Endothelial cell of umbilical vein (primary cell): ENCODE measurements around the gene TRMT6. TPM values are rescaled to one million over a fixed set of nuclear protein-coding genes. Genes with fewer than 3 reads are reported as not detected.

Experiments used
- BruUV-seq: library from RNA; stranded (reverse); fragments of 400-500 nt; replicated peaks from 2 replicates; lab custom pipeline; 2021; lab: Mats Ljungman, UMichigan
- CTCF ChIA-PET: fragments of 300-600, 350-600 bp; sonication (Branson Sonifier 250); formaldehyde crosslinking; loops from one replicate; lab custom pipeline; 2021; ENCODE audit warnings: antibody characterized with exemption, inconsistent platforms; lab: Charles Lee
- POLR2A ChIA-PET: fragments of 300-600, 350-600 bp; sonication (Branson Sonifier 250); formaldehyde crosslinking; loops from one replicate; lab custom pipeline; 2021; ENCODE audit warnings: antibody characterized with exemption, inconsistent platforms; lab: Charles Lee
- DNase-seq: peaks from one replicate; pipeline ENCODE4 v3.0.0-alpha.2; 2011; ENCODE audit warnings: low read depth, low spot score
- FAIRE-seq: peaks from 2 replicates; lab custom pipeline; 2011; peaks lifted over from hg19 to GRCh38; lab: Jason Lieb, UNC
- H2AFZ ChIP-seq: 2 replicates; pipeline ENCODE4 v1.6.0; 2012; ENCODE audit warnings: low read depth, low read length, control low read depth, inconsistent platforms
- H3K27ac ChIP-seq: 2 replicates; pipeline ENCODE4 v1.5.1; 2011; ENCODE audit warnings: low read depth, mild to moderate bottlenecking, control low read depth, low read length, moderate library complexity; ENCODE audit not compliant: insufficient read depth
- H3K27me3 ChIP-seq, 2 experiments: 2 replicates each; pipeline versions ENCODE4 v1.6.0 to v1.6.1; 2011; ENCODE audit warnings: low read length in 2 of 2, mixed read lengths in 1 of 2; ENCODE audit not compliant: control insufficient read depth in 2 of 2, insufficient read depth in 2 of 2
- H3K36me3 ChIP-seq, 2 experiments: 2 replicates in 1 of 2; 3 replicates in 1 of 2; pipeline ENCODE4 v1.5.1; 2011; ENCODE audit warnings: low read length in 2 of 2, mild to moderate bottlenecking in 1 of 2, moderate library complexity in 1 of 2; ENCODE audit not compliant: control insufficient read depth in 2 of 2, insufficient read depth in 2 of 2; ENCODE audit errors: extremely low read depth in 1 of 2
- H3K4me1 ChIP-seq: 3 replicates; pipeline ENCODE4 v1.5.1; 2011; ENCODE audit warnings: mild to moderate bottlenecking, low read length; ENCODE audit not compliant: control insufficient read depth, insufficient read depth; ENCODE audit errors: extremely low read depth
- H3K4me2 ChIP-seq: 2 replicates; pipeline ENCODE4 v1.6.1; 2011; ENCODE audit warnings: low read length, control low read depth, mixed read lengths; ENCODE audit not compliant: insufficient read depth
- H3K4me3 ChIP-seq, 3 experiments: fragments of 200-600 bp in 1 of 3; sonication (generic), shearing (Covaris generic) in 1 of 3; replicated peaks in 1 of 3; 2 replicates each; pipeline ENCODE4 v1.5.1; 2011 to 2016; ENCODE audit warnings: control low read depth in 3 of 3, low read length in 3 of 3, mild to moderate bottlenecking in 2 of 3, inconsistent platforms in 1 of 3, low read depth in 1 of 3, moderate library complexity in 1 of 3; ENCODE audit not compliant: insufficient read depth in 1 of 3
- H3K79me2 ChIP-seq: 2 replicates; pipeline ENCODE4 v1.6.0; 2012; ENCODE audit warnings: low read length, inconsistent platforms; ENCODE audit not compliant: control insufficient read depth, insufficient read depth
- H3K9ac ChIP-seq: replicated peaks from 2 replicates; pipeline ENCODE3; 2011; ENCODE audit warnings: low read length, control low read depth; ENCODE audit not compliant: insufficient read depth; ENCODE audit errors: extremely low read depth
- H3K9me1 ChIP-seq: replicated peaks from 3 replicates; pipeline ENCODE4 v1.6.0; 2011; ENCODE audit warnings: mild to moderate bottlenecking, low read length; ENCODE audit not compliant: control insufficient read depth, insufficient read depth; ENCODE audit errors: extremely low read depth
- H3K9me3 ChIP-seq: replicated peaks from 2 replicates; pipeline ENCODE4 v1.5.1; 2012; ENCODE audit warnings: low read length, inconsistent platforms; ENCODE audit not compliant: control insufficient read depth, insufficient read depth
- H4K20me1 ChIP-seq: replicated peaks from 2 replicates; pipeline ENCODE3; 2011; ENCODE audit warnings: mild to moderate bottlenecking, low read length; ENCODE audit not compliant: control insufficient read depth, insufficient read depth; ENCODE audit errors: extremely low read depth
- CTCF ChIP-seq, 2 donors: IDR thresholded peaks; 1 replicate in 1 of 2; 2 replicates in 1 of 2; pipeline ENCODE4 v1.5.1; 2011; ENCODE audit warnings: low read length in 2 of 2, mild to moderate bottlenecking in 2 of 2, moderate library complexity in 2 of 2, control low read depth in 1 of 2, inconsistent platforms in 1 of 2, low read depth in 1 of 2; ENCODE audit not compliant: insufficient read depth in 1 of 2; ENCODE audit errors: extremely low read depth in 1 of 2
- EZH2 ChIP-seq: IDR thresholded peaks from 2 replicates; pipeline ENCODE4 v1.6.1; 2012; ENCODE audit warnings: borderline replicate concordance, low read depth, mild to moderate bottlenecking, moderate library complexity, low read length, inconsistent platforms; ENCODE audit not compliant: severe bottlenecking
- FOS ChIP-seq: IDR thresholded peaks from 2 replicates; pipeline ENCODE4 v1.6.1; 2011; ENCODE audit warnings: mild to moderate bottlenecking, low read length, moderate library complexity, borderline replicate concordance; ENCODE audit not compliant: insufficient read depth
- GATA2 ChIP-seq: IDR thresholded peaks from 2 replicates; pipeline ENCODE4 v1.7.0; 2011; ENCODE audit warnings: low read depth, mild to moderate bottlenecking, moderate library complexity, mixed read lengths, low read length; ENCODE audit not compliant: insufficient read length, insufficient read depth
- JUN ChIP-seq: IDR thresholded peaks from 2 replicates; pipeline ENCODE4 v1.6.1; 2011; ENCODE audit warnings: borderline replicate concordance, low read depth; ENCODE audit not compliant: insufficient read length, insufficient read depth
- MAX ChIP-seq: IDR thresholded peaks from 2 replicates; pipeline ENCODE4 v1.6.1; 2011; ENCODE audit not compliant: insufficient read depth, insufficient read length
- MYC ChIP-seq: IDR thresholded peaks from one replicate; pipeline ENCODE4 v1.6.1; 2011; ENCODE audit warnings: mild to moderate bottlenecking, low read depth, low read length
- POLR2A ChIP-seq: IDR thresholded peaks from 2 replicates; pipeline ENCODE4 v1.6.1; 2012; ENCODE audit warnings: low read depth, mild to moderate bottlenecking, control low read depth, low read length
- POLR2AphosphoS5 ChIP-seq: IDR thresholded peaks from 2 replicates; pipeline ENCODE4 v1.6.1; 2012; ENCODE audit warnings: low read depth, mild to moderate bottlenecking, control low read depth, low read length, moderate library complexity; ENCODE audit not compliant: insufficient read depth
- dilution Hi-C: fragments of 300-500 bp; cut with MboI; formaldehyde crosslinking; loops from one replicate; pipeline ENCODE4 v1.15.0; 2019; ENCODE audit warnings: low sequenced_read_pairs; ENCODE audit not compliant: extremely low pct_ligation_motif_present
- intact Hi-C: fragments of 100-400 bp; cut with micrococcal nuclease; formaldehyde crosslinking; loops from one replicate; pipeline ENCODE4 v1.10.0; 2022
- polyA plus RNA-seq, 4 experiments: library from polyadenylated mRNA; depleted of rRNA in 3 of 4; stranded (reverse) in 3 of 4; unstranded in 1 of 4; fragments of >200 nt; gene quantifications; 2 replicates each; pipeline versions ENCODE4 v1.2.1 to v1.2.3, GENCODE V29; 2011 to 2012; ENCODE audit warnings: missing spikeins in 1 of 4
- total RNA-seq: library from RNA; stranded (reverse); gene quantifications from 2 replicates; pipeline ENCODE4 v1.2.3, GENCODE V29; 2021

Gene TRMT6
- total and polyA plus RNA-seq, 2 donors (not counting 3 experiments of a cell fraction or from before 2014, with no cell fraction given), result 4.1 to 12.0 TPM

GRCh38 chr20:5936238-5936637, 14.1 kb downstream of the TRMT6 start:
- no peaks in the 10 kb centered on the region for H4K20me1 ChIP-seq
- H3K79me2 ChIP-seq, result no peaks in the 10 kb centered on the region
- peaks cover 4 to 13% of the 10 kb centered on the region in 2 experiments for H3K36me3 ChIP-seq
- dilution Hi-C loops, result no loop called here
- H3K4me1 ChIP-seq, result no peaks in the 10 kb centered on the region
- H3K9ac ChIP-seq, result no peak overlapping the region
- no peaks in the 10 kb centered on the region for H3K9me3 ChIP-seq
- H2AFZ ChIP-seq, result no peak overlapping the region
- no peak overlapping the region for H3K4me2 ChIP-seq
- no peak for TF ChIP-seq MAX
- no peak for TF ChIP-seq EZH2
- TF ChIP-seq POLR2A, result no peak
- no peak for TF ChIP-seq MYC
- no peak for TF ChIP-seq CTCF (IDR thresholded peaks at IDR 0.05; ENCODE audit: extremely low read depth in 1 of 2, insufficient read depth in 1 of 2, low read depth in 1 of 2, low read length in 2 of 2)
- TF ChIP-seq JUN, result no peak
- TF ChIP-seq FOS, result no peak
- TF ChIP-seq GATA2, result no peak
- TF ChIP-seq POLR2AphosphoS5, result no peak
- H3K27me3 ChIP-seq, result peaks cover 0 to 2% of the 10 kb centered on the region in 2 experiments
- H3K9me1 ChIP-seq, result no peaks in the 10 kb centered on the region
- POLR2A ChIA-PET, result no interaction called here
- no peak for FAIRE-seq
- no TSS peak for BruUV-seq
- no peak overlapping the region for H3K27ac ChIP-seq
- intact Hi-C loops, result no loop called here
- no peak for DNase-seq
- CTCF ChIA-PET, result interaction anchor here (1.2 to 1.7 kb wide), 3 partner anchors 17 to 407 kb away, joined by 5 to 9 read pairs (median 6); no protein-coding TSS in a partner anchor
- H3K4me3 ChIP-seq, result no peak overlapping the region
